ENCODE measurements around the gene ERC2. TPM values are rescaled to one million over a fixed set of nuclear protein-coding genes. Genes with fewer than 3 reads are reported as not detected.

Gene ERC2
- total RNA-seq, 2 donors from 2014 or later, result 0.21 to 0.30 TPM

DNA sequence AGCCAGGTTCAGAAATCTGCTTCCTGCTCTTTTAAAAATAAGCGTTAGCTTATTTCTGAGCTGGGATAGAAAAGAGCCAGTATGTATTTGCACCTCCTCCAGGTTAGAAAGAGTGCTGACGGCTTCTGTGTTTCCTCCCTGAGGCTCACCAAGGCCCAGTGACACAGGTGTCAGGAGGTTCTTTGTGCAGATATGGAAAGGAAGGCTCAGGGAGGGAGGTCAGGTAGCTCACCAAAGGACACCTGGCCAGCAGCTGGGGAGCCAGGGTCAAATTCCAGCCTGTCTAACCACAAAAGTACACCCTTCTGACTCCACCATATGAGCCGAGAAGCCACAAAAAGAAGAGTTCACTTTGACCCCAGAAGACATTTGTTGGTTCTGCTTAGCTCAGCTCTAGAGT is 780.1 kb downstream of the ERC2 start:
- Histone ChIP-seq H3K36me3 (no peaks in the 10 kb centered on the region), H3K9ac (ENCODE audit: low read depth in 2 of 2, low read length in 2 of 2) (no peak overlapping the region), H3K9me3 (no peaks in the 10 kb centered on the region), H3K4me1 (no peaks in the 10 kb centered on the region), H3K27me3 (no peaks in the 10 kb centered on the region), H3K27ac (no peak overlapping the region), H3K4me3 (no peak overlapping the region)
- TF ChIP-seq, protein P1, sequence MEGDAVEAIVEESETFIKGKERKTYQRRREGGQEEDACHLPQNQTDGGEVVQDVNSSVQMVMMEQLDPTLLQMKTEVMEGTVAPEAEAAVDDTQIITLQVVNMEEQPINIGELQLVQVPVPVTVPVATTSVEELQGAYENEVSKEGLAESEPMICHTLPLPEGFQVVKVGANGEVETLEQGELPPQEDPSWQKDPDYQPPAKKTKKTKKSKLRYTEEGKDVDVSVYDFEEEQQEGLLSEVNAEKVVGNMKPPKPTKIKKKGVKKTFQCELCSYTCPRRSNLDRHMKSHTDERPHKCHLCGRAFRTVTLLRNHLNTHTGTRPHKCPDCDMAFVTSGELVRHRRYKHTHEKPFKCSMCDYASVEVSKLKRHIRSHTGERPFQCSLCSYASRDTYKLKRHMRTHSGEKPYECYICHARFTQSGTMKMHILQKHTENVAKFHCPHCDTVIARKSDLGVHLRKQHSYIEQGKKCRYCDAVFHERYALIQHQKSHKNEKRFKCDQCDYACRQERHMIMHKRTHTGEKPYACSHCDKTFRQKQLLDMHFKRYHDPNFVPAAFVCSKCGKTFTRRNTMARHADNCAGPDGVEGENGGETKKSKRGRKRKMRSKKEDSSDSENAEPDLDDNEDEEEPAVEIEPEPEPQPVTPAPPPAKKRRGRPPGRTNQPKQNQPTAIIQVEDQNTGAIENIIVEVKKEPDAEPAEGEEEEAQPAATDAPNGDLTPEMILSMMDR (IDR thresholded peaks at IDR 0.05), result no peak
- DNase-seq, result no peak
- intact Hi-C loops (cut with DNase I), result no loop called here

- H3K27ac ChIP-seq, result no peak overlapping the region
- intact Hi-C loops (cut with DNase I), result no loop called here
- H3K9ac ChIP-seq (ENCODE audit: low read depth in 2 of 2, low read length in 2 of 2), result no peak overlapping the region
- H3K27me3 ChIP-seq, result no peaks in the 10 kb centered on the region
- H3K36me3 ChIP-seq, result no peaks in the 10 kb centered on the region
- TF ChIP-seq, protein P1 (IDR thresholded peaks at IDR 0.05), result no peak
- DNase-seq, result no peak
- H3K4me3 ChIP-seq, result no peak overlapping the region
- no peaks in the 10 kb centered on the region for H3K4me1 ChIP-seq
- no peaks in the 10 kb centered on the region for H3K9me3 ChIP-seq
Observed at GRCh38 chr3:55687526-55687925, 780.7 kb downstream of the ERC2 start.

- Histone ChIP-seq H3K4me3 (no peak overlapping the region), H3K27me3 (no peaks in the 10 kb centered on the region), H3K9ac (ENCODE audit: low read depth in 2 of 2, low read length in 2 of 2) (no peak overlapping the region), H3K27ac (no peak overlapping the region), H3K9me3 (no peaks in the 10 kb centered on the region), H3K4me1 (no peaks in the 10 kb centered on the region), H3K36me3 (no peaks in the 10 kb centered on the region)
- TF ChIP-seq, protein P1 (IDR thresholded peaks at IDR 0.05), result no peak
- intact Hi-C loops (cut with DNase I), result no loop called here
- no peak for DNase-seq
Observed at GRCh38 chr3:55686426-55687254, 781.6 kb downstream of the ERC2 start.

- H3K36me3 ChIP-seq, result no peaks in the 10 kb centered on the region
- no peak for DNase-seq
- no peaks in the 10 kb centered on the region for H3K9me3 ChIP-seq
- TF ChIP-seq, protein P1 (IDR thresholded peaks at IDR 0.05), result no peak
- H3K27me3 ChIP-seq, result no peaks in the 10 kb centered on the region
- no peak overlapping the region for H3K27ac ChIP-seq
- H3K9ac ChIP-seq (ENCODE audit: low read depth in 2 of 2, low read length in 2 of 2), result no peak overlapping the region
- no peaks in the 10 kb centered on the region for H3K4me1 ChIP-seq
- intact Hi-C loops (cut with DNase I), result no loop called here
- no peak overlapping the region for H3K4me3 ChIP-seq
Observed at GRCh38 chr3:55683666-55684270, 784.5 kb downstream of the ERC2 start.

GRCh38 chr3:55682461-55682860 is 785.8 kb downstream of the ERC2 start:
- Histone ChIP-seq H3K4me1 (no peaks in the 10 kb centered on the region), H3K9me3 (no peaks in the 10 kb centered on the region), H3K36me3 (no peaks in the 10 kb centered on the region), H3K27me3 (no peaks in the 10 kb centered on the region), H3K4me3 (no peak overlapping the region), H3K27ac (no peak overlapping the region), H3K9ac (ENCODE audit: low read depth in 2 of 2, low read length in 2 of 2) (no peak overlapping the region)
- TF ChIP-seq, protein P1 (IDR thresholded peaks at IDR 0.05), result no peak
- intact Hi-C loops (cut with DNase I), result no loop called here
- no peak for DNase-seq
